Transverse colon (tissue), 4 donors: ENCODE results near the gene SRGAP2B. TPM values are rescaled to one million over a fixed set of nuclear protein-coding genes. Genes with fewer than 3 reads are reported as not detected.
"Not testable (repeated sequence)": the region's sequence is repeated elsewhere in the genome, so short reads cannot be mapped to it uniquely, and the experiment has no call there.

Source experiments
- DNase-seq: peaks from one replicate; pipeline ENCODE4 v3.0.0-alpha.2; 2019
- H3K27ac ChIP-seq, 4 donors: fragments of 200-600 bp; sonication (generic); 2 replicates each; pipeline ENCODE4 v1.5.1; 2016 to 2018; ENCODE audit warnings: inconsistent platforms in 4 of 4
- H3K27me3 ChIP-seq: fragments of 200-600 bp; sonication (generic); 2 replicates; pipeline ENCODE4 v1.5.1; 2017; ENCODE audit warnings: inconsistent platforms
- H3K36me3 ChIP-seq, 4 donors: fragments of 200-600 bp; sonication (generic); 2 replicates each; pipeline ENCODE4 v1.5.1; 2017 to 2019; ENCODE audit warnings: inconsistent platforms in 4 of 4
- H3K4me1 ChIP-seq, 4 donors: fragments of 200-600 bp; sonication (generic); 2 replicates each; pipeline ENCODE4 v1.5.1; 2017 to 2020; ENCODE audit warnings: inconsistent platforms in 4 of 4
- H3K4me3 ChIP-seq, 4 donors: fragments of 200-600 bp; sonication (generic); 1 replicate in 1 of 4; 2 replicates in 3 of 4; pipeline versions ENCODE4 v1.5.1 to v1.6.1; 2017 to 2019; ENCODE audit warnings: inconsistent platforms in 4 of 4
- H3K9me3 ChIP-seq, 2 donors: fragments of 200-600 bp; sonication (generic); 2 replicates each; pipeline ENCODE4 v1.5.1; 2017 to 2019; ENCODE audit warnings: inconsistent platforms in 2 of 2
- WGBS, 2 donors: methylation state at CpG; one replicate each; pipeline ENCODE4 v1.1.5; 2018; ENCODE audit warnings: low coverage in 1 of 2; 5-methylcytosine and 5-hydroxymethylcytosine counted together
- in situ Hi-C, 4 donors: fragments of 200-750 bp; cut with MboI; loops; one replicate each; pipeline versions ENCODE4 v1.15.0 to v1.15.1; 2017; ENCODE audit warnings: low sequenced_read_pairs in 3 of 4, low pct_ligation_motif_present in 1 of 4, low pct_unique_long_range_greater_than_20kb in 1 of 4
- intact Hi-C: fragments of 100-400 bp; cut with DNase I; formaldehyde crosslinking; loops from one replicate; pipeline ENCODE4 v1.15.1; 2023; ENCODE audit warnings: low total_unique reads
- total RNA-seq, 4 donors: library from RNA; depleted of rRNA; stranded (reverse); fragments of >200 nt; gene quantifications; one replicate each; pipeline ENCODE4 v1.1.0, GENCODE V29; 2016

Gene SRGAP2B
- total RNA-seq, 4 donors from 2014 or later = 0.75 to 10.6 (median 6.4) TPM

DNA sequence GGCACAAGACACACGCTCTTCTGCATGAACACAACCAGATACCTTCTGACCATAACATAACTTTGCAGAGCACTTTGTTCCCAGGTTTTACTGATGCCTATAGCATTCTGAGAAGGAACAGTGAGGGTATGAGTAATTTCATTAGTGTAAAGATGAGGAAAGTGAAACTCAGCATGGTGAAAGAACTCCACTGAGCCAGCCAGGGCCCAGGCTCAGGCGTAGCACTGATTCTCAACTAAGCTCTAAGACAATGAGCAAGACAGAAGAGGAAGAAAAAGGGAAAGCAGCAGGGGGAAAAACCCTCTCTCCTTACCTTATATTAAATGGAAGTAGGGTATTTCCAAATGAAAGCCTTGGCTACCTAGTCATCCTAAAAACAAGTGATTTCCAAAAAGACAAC, 155.1 kb downstream of the SRGAP2B start:
- in situ Hi-C loops, DNase-seq, H3K4me1 ChIP-seq, H3K36me3 ChIP-seq, H3K27ac ChIP-seq, H3K4me3 ChIP-seq, H3K27me3 ChIP-seq, intact Hi-C loops, H3K9me3 ChIP-seq: not testable (repeated sequence)
- WGBS, 2 donors = no CpG with 5 or more reads among the region's 2 CpGs

DNA sequence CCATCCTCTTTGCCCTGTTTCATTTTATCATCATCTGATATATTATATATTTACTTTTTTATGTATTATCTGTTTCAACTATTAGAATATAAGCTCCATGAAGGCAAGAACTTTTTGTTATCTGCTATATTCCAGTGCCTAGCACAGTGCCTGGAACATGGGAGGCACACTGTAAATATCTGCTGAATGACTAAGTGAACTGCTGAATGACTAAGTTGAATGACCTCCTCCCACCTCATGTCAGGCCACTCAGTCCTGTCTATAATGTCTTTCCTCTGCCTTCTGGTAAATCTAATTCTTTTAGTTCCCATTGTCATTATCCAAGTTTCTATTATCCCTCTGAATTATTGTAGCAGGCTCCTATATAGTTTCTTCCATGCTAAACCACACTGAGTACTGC, 156.5 kb downstream of the SRGAP2B start:
- H3K27me3 ChIP-seq, H3K4me1 ChIP-seq, H3K4me3 ChIP-seq, DNase-seq, intact Hi-C loops, H3K36me3 ChIP-seq, H3K27ac ChIP-seq, H3K9me3 ChIP-seq, in situ Hi-C loops: not testable (repeated sequence)

DNA sequence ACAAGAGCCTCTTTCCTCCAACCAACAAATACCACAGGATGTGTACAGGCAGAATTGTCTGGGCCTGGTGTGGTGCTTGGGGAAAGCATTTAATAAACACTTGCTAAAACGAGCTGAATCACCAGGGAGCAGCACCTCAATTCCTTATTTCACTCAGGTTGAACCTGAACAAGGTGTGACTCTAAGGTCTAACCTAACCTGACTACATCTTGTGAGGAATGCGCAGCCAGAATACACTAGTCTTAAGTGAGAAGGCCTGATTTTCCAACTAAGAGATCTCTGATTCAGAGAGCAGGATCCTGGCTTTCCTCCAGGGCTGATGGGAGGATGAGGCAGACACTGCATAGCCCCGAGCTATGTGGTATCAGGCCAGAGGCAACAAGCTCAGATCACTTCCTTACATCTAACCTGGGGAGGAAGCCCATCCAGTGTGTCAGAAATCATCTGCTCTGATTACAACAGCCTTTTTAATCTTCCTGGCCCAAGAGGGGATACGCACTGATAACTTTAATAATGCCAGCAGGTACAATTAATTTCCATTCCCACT, 158.9 kb downstream of the SRGAP2B start:
- H3K36me3 ChIP-seq, H3K9me3 ChIP-seq, intact Hi-C loops, DNase-seq, H3K4me1 ChIP-seq, H3K27ac ChIP-seq, H3K4me3 ChIP-seq, H3K27me3 ChIP-seq, in situ Hi-C loops: not testable (repeated sequence)
- WGBS, 2 donors = 100% methylated on average over 1 of the region's 4 CpGs; no CpG with 5 or more reads in 1 of the 2 donors

DNA sequence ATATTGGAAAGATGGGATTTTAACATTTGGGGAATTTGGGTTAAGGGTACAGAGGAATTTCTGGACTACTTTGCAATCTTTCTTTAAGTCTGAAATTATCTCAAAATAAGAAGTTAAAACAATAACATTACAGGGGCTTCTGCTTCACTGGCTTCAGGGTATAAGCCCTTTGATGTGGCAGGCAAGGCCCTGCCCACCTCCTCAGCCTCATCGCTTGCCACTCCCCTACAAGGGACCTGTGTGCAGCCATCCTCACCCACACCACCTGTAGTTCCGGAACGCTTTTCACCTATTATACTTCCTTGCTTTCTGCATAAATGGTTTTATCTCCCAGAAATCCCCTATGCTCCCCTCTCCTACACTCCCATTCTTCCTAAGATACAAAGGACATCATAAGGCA, 159.8 kb downstream of the SRGAP2B start:
- H3K36me3 ChIP-seq, H3K27ac ChIP-seq, H3K27me3 ChIP-seq, in situ Hi-C loops, H3K9me3 ChIP-seq, intact Hi-C loops, H3K4me1 ChIP-seq, DNase-seq, H3K4me3 ChIP-seq: not testable (repeated sequence)
- WGBS, 2 donors = no CpG with 5 or more reads among the region's 3 CpGs

DNA sequence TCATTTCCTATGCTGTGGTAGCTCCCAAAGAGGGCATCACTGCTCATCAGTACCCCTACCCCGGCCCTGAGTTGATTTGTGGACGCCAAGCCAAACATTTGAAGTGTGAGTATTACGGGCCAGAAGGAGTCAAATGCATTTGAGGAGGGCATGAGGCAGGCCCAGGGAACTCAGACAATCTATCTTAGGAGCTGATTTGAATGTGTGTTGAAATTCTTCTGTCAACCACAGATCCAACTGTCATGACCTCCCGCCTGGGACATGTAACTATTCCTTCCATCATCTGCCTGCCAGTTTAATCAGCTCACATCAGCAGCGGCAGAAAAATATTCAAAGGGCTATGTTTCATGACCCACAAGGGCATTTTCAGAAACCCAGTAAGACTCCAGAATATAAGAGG, 162.1 kb downstream of the SRGAP2B start:
- H3K4me3 ChIP-seq, in situ Hi-C loops, H3K4me1 ChIP-seq, H3K27me3 ChIP-seq, H3K27ac ChIP-seq, H3K36me3 ChIP-seq, intact Hi-C loops, DNase-seq, H3K9me3 ChIP-seq: not testable (repeated sequence)
- 100% methylated on average over 1 of the region's 5 CpGs; no CpG with 5 or more reads in 1 of the 2 donors for WGBS, 2 donors

DNA sequence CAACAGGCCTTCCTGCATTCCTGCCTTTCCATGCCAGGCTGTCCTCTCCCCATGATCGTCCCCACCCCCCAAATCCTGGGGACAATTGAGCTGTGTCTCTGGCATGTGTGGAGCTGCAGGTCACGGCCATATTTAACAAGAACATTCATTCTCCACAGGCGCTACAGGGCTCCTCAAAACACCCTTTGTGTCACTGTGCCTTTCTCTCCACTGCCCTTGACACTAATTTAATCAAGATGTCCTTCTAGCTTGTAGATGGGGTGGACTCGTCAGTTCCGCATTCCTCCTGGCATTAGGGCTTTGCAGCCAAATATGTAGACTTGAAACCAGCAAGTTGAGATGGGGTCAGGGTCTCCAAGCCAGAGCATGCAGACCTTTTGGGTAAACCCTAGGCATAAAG, 163.0 kb downstream of the SRGAP2B start:
- in situ Hi-C loops, H3K36me3 ChIP-seq, DNase-seq, H3K4me3 ChIP-seq, H3K27me3 ChIP-seq, H3K4me1 ChIP-seq, intact Hi-C loops, H3K9me3 ChIP-seq, H3K27ac ChIP-seq: not testable (repeated sequence)
- WGBS, 2 donors = 88 to 100% methylated on average over 1 to 4 of the region's 5 CpGs

DNA sequence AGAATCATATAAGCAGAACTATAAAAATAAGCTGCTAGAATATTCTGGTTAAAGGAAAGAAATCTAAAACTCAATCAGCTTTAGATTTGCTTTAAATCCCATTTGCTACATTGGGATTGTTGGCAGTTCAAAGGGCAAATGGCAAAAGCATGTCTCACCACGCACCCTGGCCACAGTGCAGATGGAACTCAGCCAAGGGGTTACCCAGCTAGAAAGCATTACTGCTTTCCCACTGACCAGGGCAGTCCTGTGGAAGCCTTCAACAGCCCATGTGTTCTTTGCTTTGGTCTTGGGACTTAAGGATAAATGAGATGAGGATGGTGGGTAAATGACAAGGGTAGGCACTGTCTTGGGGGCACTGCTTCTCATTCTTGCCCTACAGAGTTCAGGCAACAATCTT, 163.6 kb downstream of the SRGAP2B start:
- DNase-seq, intact Hi-C loops, H3K27ac ChIP-seq, H3K27me3 ChIP-seq, H3K9me3 ChIP-seq, in situ Hi-C loops, H3K36me3 ChIP-seq, H3K4me1 ChIP-seq, H3K4me3 ChIP-seq: not testable (repeated sequence)
- 69% methylated on average over 1 of the region's 1 CpG; no CpG with 5 or more reads in 1 of the 2 donors for WGBS, 2 donors

DNA sequence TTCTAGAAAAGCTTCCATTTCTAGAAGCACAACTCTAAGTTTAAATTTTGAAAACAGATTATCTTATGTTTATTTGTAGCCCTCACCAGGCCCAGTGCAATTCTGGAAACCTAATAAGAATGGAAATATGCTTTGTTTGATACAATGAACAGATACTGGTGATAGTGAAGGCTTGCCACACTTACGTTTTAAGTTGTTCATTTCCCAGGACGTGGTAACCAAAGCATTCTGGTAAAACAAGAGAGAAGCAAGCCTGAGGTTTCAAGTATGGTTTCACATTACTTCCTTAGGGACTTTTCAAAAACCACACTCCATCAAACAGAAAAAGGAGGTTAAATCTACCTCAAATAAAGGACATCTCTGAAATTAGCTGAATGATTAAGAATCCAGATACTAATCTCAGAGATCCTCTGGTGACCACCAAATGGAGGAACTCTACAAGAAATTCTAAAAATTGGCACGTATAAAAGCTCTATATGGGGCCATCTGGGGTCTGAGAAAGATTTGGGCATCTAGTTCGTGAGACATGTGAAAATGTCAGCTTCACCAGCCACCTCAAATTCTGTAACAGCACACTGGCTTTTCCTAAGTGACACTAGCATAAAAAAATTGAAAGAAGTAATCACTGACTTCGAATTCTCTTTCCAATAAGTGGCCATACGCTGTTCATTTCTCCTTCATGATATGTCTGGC, 164.9 kb downstream of the SRGAP2B start:
- H3K27ac ChIP-seq, intact Hi-C loops, DNase-seq, H3K4me3 ChIP-seq, H3K4me1 ChIP-seq, in situ Hi-C loops, H3K36me3 ChIP-seq, H3K27me3 ChIP-seq, H3K9me3 ChIP-seq: not testable (repeated sequence)
- WGBS, 2 donors = 77 to 90% methylated on average over 2 to 4 of the region's 6 CpGs

DNA sequence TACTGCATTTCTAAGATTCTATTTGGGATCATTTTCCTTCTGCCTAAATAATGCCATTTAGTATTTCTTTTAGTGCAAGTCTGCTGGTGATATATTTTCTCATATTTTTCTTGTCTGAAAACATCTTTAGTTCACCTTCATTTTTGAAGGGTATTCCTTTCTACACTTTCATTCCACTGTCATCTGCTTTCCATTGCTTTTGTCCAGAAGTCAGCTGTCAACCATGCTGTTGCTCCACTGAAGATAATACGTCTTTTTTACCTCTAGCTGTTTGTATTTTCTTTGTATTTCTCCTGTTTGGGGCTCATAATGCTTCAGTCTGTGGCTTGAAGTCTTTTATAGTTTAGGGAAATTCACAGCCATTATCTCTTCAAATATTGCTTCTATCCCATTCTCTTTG, 167.8 kb downstream of the SRGAP2B start:
- 91% methylated on average over 1 of the region's 1 CpG; no CpG with 5 or more reads in 1 of the 2 donors for WGBS, 2 donors
- H3K4me1 ChIP-seq, H3K4me3 ChIP-seq, H3K27me3 ChIP-seq, H3K27ac ChIP-seq, H3K9me3 ChIP-seq, in situ Hi-C loops, H3K36me3 ChIP-seq, intact Hi-C loops, DNase-seq: not testable (repeated sequence)

DNA sequence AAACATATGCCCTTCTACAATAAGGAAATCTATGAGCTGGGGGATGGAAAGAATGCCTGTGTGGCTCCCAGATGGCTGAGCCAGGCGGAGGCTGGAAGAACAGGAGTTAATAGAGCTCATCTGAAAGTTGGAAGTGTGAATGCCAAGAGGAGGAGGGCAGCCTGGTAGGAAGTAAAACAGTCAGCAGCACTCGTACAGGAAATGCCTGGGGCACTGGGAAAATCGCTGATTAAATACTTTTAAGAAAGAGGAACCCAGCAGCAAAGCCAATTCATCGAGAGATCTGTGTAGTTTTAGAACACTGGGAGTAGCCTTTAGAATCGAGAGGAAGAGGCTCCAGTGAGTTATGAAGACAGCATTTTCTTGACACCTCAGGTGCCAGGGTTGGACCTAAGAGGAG, 171.5 kb downstream of the SRGAP2B start:
- H3K36me3 ChIP-seq, H3K27ac ChIP-seq: not testable (repeated sequence)
- WGBS, 2 donors = no CpG with 5 or more reads among the region's 5 CpGs

DNA sequence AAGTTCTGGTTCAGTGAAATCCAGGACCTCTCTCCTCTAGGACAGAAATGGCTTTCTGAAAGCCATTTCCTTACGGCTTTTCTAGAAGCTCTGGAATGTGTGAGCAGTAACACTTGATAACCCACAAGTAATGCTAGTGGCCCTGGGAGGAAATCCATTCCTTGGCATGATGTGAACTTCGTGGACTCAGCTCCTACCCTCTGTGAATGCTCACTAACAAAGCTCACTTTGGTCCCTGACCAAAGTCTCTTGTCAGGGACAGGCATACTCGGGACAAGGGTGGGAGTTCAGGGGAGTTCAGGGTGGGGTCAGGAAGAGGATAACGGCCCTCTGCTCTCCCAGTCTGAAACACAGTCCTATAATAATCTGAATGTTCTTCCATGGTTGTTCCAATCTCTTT, 172.3 kb downstream of the SRGAP2B start:
- H3K27me3 ChIP-seq, H3K4me1 ChIP-seq, H3K9me3 ChIP-seq, DNase-seq, H3K36me3 ChIP-seq, intact Hi-C loops, in situ Hi-C loops, H3K27ac ChIP-seq, H3K4me3 ChIP-seq: not testable (repeated sequence)
- no CpG with 5 or more reads among the region's 4 CpGs for WGBS, 2 donors

More for the DNA sequence above, 171.5 kb downstream of the SRGAP2B start:
- H3K27me3 ChIP-seq, H3K9me3 ChIP-seq, H3K4me1 ChIP-seq, H3K4me3 ChIP-seq, intact Hi-C loops, in situ Hi-C loops, DNase-seq: not testable (repeated sequence)
